IMR-90 (cell line): ENCODE measurements around the gene PXK. TPM values are rescaled to one million over a fixed set of nuclear protein-coding genes. Genes with fewer than 3 reads are reported as not detected.
A peak's percentile ranks its signal among the peaks of the same experiment; 100 is the strongest.

ENCODE experiments used
- ATAC-seq: fragments of 200-7000 bp; cut with Tn5 transposase; 2 replicates; pipeline ENCODE4 v1.9.1; 2020; ENCODE audit warnings: low read depth, mild to moderate bottlenecking, moderate library complexity
- BruUV-seq: library from RNA; stranded (reverse); fragments of 400-500 nt; replicated peaks from 2 replicates; lab custom pipeline; 2021; lab: Mats Ljungman, UMichigan
- CTCF ChIA-PET: fragments of 300-600 bp; formaldehyde crosslinking; extraction: SDS; loops from one replicate; lab custom pipeline; 2021; ENCODE audit warnings: antibody characterized with exemption; lab: Yijun Ruan, JAX
- POLR2A ChIA-PET: fragments of 300-600 bp; sonication (Branson Sonifier 250); formaldehyde crosslinking; loops from one replicate; lab custom pipeline; 2022; ENCODE audit warnings: antibody characterized with exemption; ENCODE audit not compliant: unreplicated experiment; lab: Charles Lee
- DNase-seq: peaks from one replicate; pipeline ENCODE4 v3.0.0; 2013
- H2AFZ ChIP-seq: replicated peaks from 2 replicates; pipeline ENCODE3; 2013; ENCODE audit warnings: low read length, mild to moderate bottlenecking; ENCODE audit not compliant: poor library complexity
- H2AK5ac ChIP-seq: 2 replicates; pipeline ENCODE4 v1.6.1; 2013; ENCODE audit warnings: low read depth, low read length, inconsistent platforms
- H2AK9ac ChIP-seq: replicated peaks from 2 replicates; pipeline ENCODE3; 2013; ENCODE audit warnings: mild to moderate bottlenecking, low read depth, low read length, moderate library complexity; ENCODE audit not compliant: poor library complexity
- H2BK120ac ChIP-seq: 2 replicates; pipeline ENCODE4 v1.6.1; 2013; ENCODE audit warnings: low read depth, low read length, inconsistent platforms
- H2BK15ac ChIP-seq: 3 replicates; pipeline ENCODE4 v1.6.1; 2013; ENCODE audit warnings: low read depth, low read length, inconsistent platforms
- H2BK20ac ChIP-seq: 2 replicates; pipeline ENCODE4 v1.6.1; 2013; ENCODE audit warnings: low read depth, mild to moderate bottlenecking, inconsistent platforms, low read length, moderate library complexity
- H2BK5ac ChIP-seq: 2 replicates; pipeline ENCODE4 v1.6.1; 2013; ENCODE audit warnings: mild to moderate bottlenecking, low read depth, low read length, inconsistent platforms; ENCODE audit not compliant: poor library complexity, severe bottlenecking
- H3K14ac ChIP-seq: replicated peaks from 2 replicates; pipeline ENCODE4 v1.6.1; 2013; ENCODE audit warnings: low read depth, low read length, inconsistent platforms
- H3K18ac ChIP-seq: 2 replicates; pipeline ENCODE4 v1.6.1; 2013; ENCODE audit warnings: low read depth, low read length, control low read depth
- H3K23ac ChIP-seq: 2 replicates; pipeline ENCODE4 v1.6.1; 2013; ENCODE audit warnings: low read depth, low read length, inconsistent platforms
- H3K27ac ChIP-seq: 2 replicates; pipeline ENCODE4 v1.5.1; 2013; ENCODE audit warnings: mild to moderate bottlenecking, control low read depth, low read length; ENCODE audit not compliant: insufficient read depth
- H3K27me3 ChIP-seq: 2 replicates; pipeline ENCODE4 v1.6.1; 2013; ENCODE audit warnings: low read length; ENCODE audit not compliant: control insufficient read depth, insufficient read depth
- H3K36me3 ChIP-seq: 2 replicates; pipeline ENCODE4 v1.6.1; 2013; ENCODE audit warnings: low read length, mixed read lengths; ENCODE audit not compliant: control insufficient read depth, insufficient read depth
- H3K4ac ChIP-seq: 2 replicates; pipeline ENCODE4 v1.6.1; 2013; ENCODE audit warnings: low read depth, low read length, inconsistent platforms
- H3K4me1 ChIP-seq: 2 replicates; pipeline ENCODE4 v1.6.1; 2013; ENCODE audit warnings: low read length, mixed read lengths; ENCODE audit not compliant: control insufficient read depth, insufficient read depth
- H3K4me2 ChIP-seq: 2 replicates; pipeline ENCODE4 v1.6.1; 2013; ENCODE audit warnings: low read depth, mild to moderate bottlenecking, control low read depth, low read length, moderate library complexity
- H3K4me3 ChIP-seq: 2 replicates; pipeline ENCODE4 v1.5.1; 2013; ENCODE audit warnings: low read depth, mild to moderate bottlenecking, control low read depth, low read length, moderate library complexity; ENCODE audit not compliant: insufficient read depth
- H3K56ac ChIP-seq: 2 replicates; pipeline ENCODE4 v1.6.1; 2013; ENCODE audit warnings: low read length, inconsistent platforms; ENCODE audit not compliant: insufficient read depth; ENCODE audit errors: extremely low read depth
- H3K79me1 ChIP-seq, 2 experiments: 2 replicates each; pipeline ENCODE4 v1.6.1; 2013; ENCODE audit warnings: low read length in 2 of 2, inconsistent platforms in 1 of 2, low read depth in 1 of 2
- H3K9ac ChIP-seq: 2 replicates; pipeline ENCODE4 v1.6.1; 2013; ENCODE audit warnings: low read depth, low read length, control low read depth
- H3K9me1 ChIP-seq: 2 replicates; pipeline ENCODE4 v1.6.1; 2013; ENCODE audit warnings: low read length, inconsistent platforms; ENCODE audit not compliant: insufficient read depth
- H3K9me3 ChIP-seq: 2 replicates; pipeline ENCODE4 v1.6.1; 2013; ENCODE audit warnings: low read length; ENCODE audit not compliant: control insufficient read depth, insufficient read depth
- H4K20me1 ChIP-seq: 2 replicates; pipeline ENCODE4 v1.6.1; 2013; ENCODE audit warnings: low read length, inconsistent platforms; ENCODE audit not compliant: insufficient read depth
- H4K5ac ChIP-seq: 2 replicates; pipeline ENCODE4 v1.6.1; 2013; ENCODE audit warnings: mild to moderate bottlenecking, low read depth, low read length, control low read depth
- H4K8ac ChIP-seq, 2 experiments: 2 replicates each; pipeline ENCODE4 v1.6.1; 2013; ENCODE audit warnings: low read depth in 2 of 2, low read length in 2 of 2, control low read depth in 1 of 2, inconsistent platforms in 1 of 2
- H4K91ac ChIP-seq: 2 replicates; pipeline ENCODE4 v1.6.1; 2013; ENCODE audit warnings: low read depth, low read length, inconsistent platforms; ENCODE audit not compliant: insufficient read depth
- BHLHE40 ChIP-seq: fragments of 150-350 bp; IDR thresholded peaks from 2 replicates; pipeline ENCODE4 v1.6.1; 2016; ENCODE audit warnings: mild to moderate bottlenecking, low read depth, low read length
- CEBPB ChIP-seq: IDR thresholded peaks from 2 replicates; pipeline ENCODE4 v1.6.1; 2012; ENCODE audit warnings: low read depth, low read length, improper control_type of control experiment
- CHD1 ChIP-seq: IDR thresholded peaks from 2 replicates; pipeline ENCODE4 v1.6.1; 2012; ENCODE audit warnings: low read depth, low read length, improper control_type of control experiment
- FOS ChIP-seq: fragments of 150-350 bp; IDR thresholded peaks from 2 replicates; pipeline ENCODE4 v1.6.1; 2016; ENCODE audit warnings: low read depth, low read length
- MAFK ChIP-seq: IDR thresholded peaks from 2 replicates; pipeline ENCODE4 v1.6.1; 2012; ENCODE audit warnings: low read depth, low read length, improper control_type of control experiment
- MAZ ChIP-seq: IDR thresholded peaks from 2 replicates; pipeline ENCODE4 v1.6.1; 2012; ENCODE audit warnings: low read depth, mild to moderate bottlenecking, low read length, improper control_type of control experiment, moderate library complexity, borderline replicate concordance
- MXI1 ChIP-seq: IDR thresholded peaks from 2 replicates; pipeline ENCODE4 v1.6.1; 2012; ENCODE audit warnings: low read depth, mild to moderate bottlenecking, low read length, moderate library complexity, borderline replicate concordance
- NFE2L2 ChIP-seq: fragments of 150-350 bp; IDR thresholded peaks from 2 replicates; pipeline ENCODE4 v1.6.1; 2016; ENCODE audit warnings: low read depth, mild to moderate bottlenecking, low read length
- POLR2A ChIP-seq: IDR thresholded peaks from 2 replicates; pipeline ENCODE4 v1.6.1; 2012; ENCODE audit warnings: mild to moderate bottlenecking, low read depth, low read length
- RAD21 ChIP-seq: IDR thresholded peaks from 2 replicates; pipeline ENCODE4 v1.6.1; 2012; ENCODE audit warnings: low read length, improper control_type of control experiment
- RFX5 ChIP-seq: IDR thresholded peaks from 2 replicates; pipeline ENCODE4 v1.8.0; 2012; ENCODE audit warnings: low read depth, mild to moderate bottlenecking, low read length, moderate library complexity
- SMC3 ChIP-seq: fragments of 150-350 bp; IDR thresholded peaks from 2 replicates; pipeline ENCODE4 v1.6.1; 2016; ENCODE audit warnings: low read depth, mild to moderate bottlenecking, antibody characterized with exemption, low read length, moderate library complexity
- WGBS, 2 experiments: methylation state at CpG; one replicate each; pipeline versions ENCODE4 v1.1.5 to v1.1.7; 2013; ENCODE audit warnings: missing lambda C conversion rate in 2 of 2; ENCODE audit not compliant: insufficient read length in 1 of 2; ENCODE audit errors: extremely low coverage in 2 of 2; 5-methylcytosine and 5-hydroxymethylcytosine counted together
- dilution Hi-C: fragments of 300-500 bp; cut with HindIII; formaldehyde crosslinking; loops from one replicate; pipeline ENCODE4 v1.14.3; 2018; ENCODE audit warnings: low sequenced_read_pairs; ENCODE audit not compliant: unreplicated experiment
- in situ Hi-C: fragments of 300-500 bp; cut with MboI; formaldehyde crosslinking; loops from 3 replicates; pipeline ENCODE4 v1.14.3; 2019; ENCODE audit warnings: low sequenced_read_pairs, inconsistent platforms, mixed read lengths
- intact Hi-C: fragments of 100-400 bp; cut with micrococcal nuclease; formaldehyde crosslinking; loops from 2 replicates; pipeline ENCODE4 v1.10.0; 2022
- polyA plus RNA-seq, 3 experiments: library from polyadenylated mRNA; depleted of rRNA; stranded (reverse); fragments of >200 nt; gene quantifications; 2 replicates each; pipeline ENCODE4 v1.2.3, GENCODE V29; 2012; ENCODE audit warnings: low replicate concordance in 1 of 3
- total RNA-seq: library from RNA; depleted of rRNA; stranded (reverse); fragments of >200 nt; gene quantifications from 2 replicates; pipeline ENCODE4 v1.2.3, GENCODE V29; 2012
- TF ChIP-seq, protein P1 (sequence below): fragments of 150-350 bp; IDR thresholded peaks from 2 replicates; pipeline ENCODE4 v1.6.1; 2016; ENCODE audit warnings: low read depth, mild to moderate bottlenecking, low read length, moderate library complexity, borderline replicate concordance
- TF ChIP-seq, protein P2 (sequence below): conservative IDR thresholded peaks from 2 replicates; pipeline ENCODE4 v1.5.1; 2012; ENCODE audit warnings: mild to moderate bottlenecking, low read depth, low read length, improper control_type of control experiment
- TF ChIP-seq, protein P3 (sequence below): fragments of 150-350 bp; IDR thresholded peaks from 2 replicates; pipeline ENCODE4 v1.6.1; 2017; ENCODE audit warnings: mild to moderate bottlenecking, antibody characterized with exemption, low read length, low read depth

PXK gene
- total and polyA plus RNA-seq, 2 of the 4 experiments (the other 2 are of a cell fraction) = 14.3 to 17.7 TPM

DNA sequence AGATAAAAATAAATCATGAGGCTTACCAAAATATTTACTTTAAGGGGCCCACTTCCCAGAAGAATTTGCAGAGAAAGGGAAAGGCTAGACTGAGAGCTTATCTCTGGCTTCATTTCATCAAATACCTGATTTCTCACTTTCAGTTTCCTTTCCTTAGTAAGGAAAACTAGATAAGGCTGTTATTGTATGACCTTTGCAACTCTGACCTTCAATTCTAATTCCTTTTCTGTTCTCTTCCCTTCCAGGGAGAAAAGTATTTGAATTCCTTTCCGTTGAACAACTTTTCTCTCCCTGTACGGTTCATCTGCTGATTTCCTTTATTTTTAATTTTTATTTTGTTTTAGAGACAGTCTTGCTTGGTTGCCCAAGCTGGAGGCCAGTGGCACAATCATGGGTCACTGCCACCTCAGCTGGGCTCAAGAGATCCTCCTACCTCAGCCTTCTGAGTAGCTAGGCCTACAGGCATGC lies 7.1 kb upstream of the PXK start:
- Histone ChIP-seq H3K23ac (0 out of 2 replicates have a peak overlapping the region, but pooled peaks have one; percentile 29), H3K9ac (peak overlapping the region; percentile 33), H4K20me1 (peaks cover 3% of the 10 kb centered on the region; the same call in 1 of the 2 replicates), H3K27me3 (no peaks in the 10 kb centered on the region), H2BK5ac (peak overlapping the region; percentile 79), H4K5ac (peak overlapping the region; percentile 93), H3K18ac (peak overlapping the region; percentile 92), H3K9me1 (peaks cover 9% of the 10 kb centered on the region), H3K9me3 (no peaks in the 10 kb centered on the region), H2AFZ (no peak overlapping the region), H2BK15ac (no peak overlapping the region; the same call in 2 of the 3 replicates), H2AK5ac (peak overlapping the region; percentile 66; the same call in 1 of the 2 replicates), H4K91ac (peak overlapping the region; percentile 32; the same call in 1 of the 2 replicates), H2BK120ac (peak overlapping the region; percentile 63), H3K14ac (no peak overlapping the region; the same call in 1 of the 2 replicates), H3K4ac (peak overlapping the region; percentile 90), H3K79me1 (peaks cover 0 to 10% of the 10 kb centered on the region in 2 experiments; a peak in 2 of 4 replicates), H3K4me1 (peaks cover 13% of the 10 kb centered on the region), H2BK20ac (peak overlapping the region; percentile 83; the same call in 1 of the 2 replicates), H3K4me3 (no peak overlapping the region), H4K8ac (peak overlapping the region; percentile 63 to 86; a peak in 2 of 4 replicates), H2AK9ac (no peak overlapping the region), H3K4me2 (peak overlapping the region; percentile 67), H3K27ac (peak overlapping the region; percentile 93), H3K56ac (no peak overlapping the region), H3K36me3 (0 out of 2 replicates have a peak, but pooled peaks cover 3% of the 10 kb centered on the region)
- peak; percentile 53 for ATAC-seq
- dilution Hi-C loops (no loop called here), in situ Hi-C loops (loop anchor here (5.0 to 10.0 kb wide), 3 partner anchors 169 to 299 kb away; partner anchors contain the start of gene KCTD6), intact Hi-C loops (no loop called here)
- ChIA-PET POLR2A (no interaction called here), CTCF (interaction anchor here (0.7 to 2.2 kb wide), 2 partner anchors 166 to 186 kb away, joined by 4 to 5 read pairs; partner anchors contain the start of gene KCTD6)
- BruUV-seq = no TSS peak
- no CpG with 5 or more reads among the region's 2 CpGs for WGBS, 2 experiments
- DNase-seq = peak; percentile 50
- TF ChIP-seq MAFK = no peak
- no peak for TF ChIP-seq MXI1
- TF ChIP-seq RAD21 = no peak
- no peak for TF ChIP-seq RFX5
- TF ChIP-seq FOS = no peak
- TF ChIP-seq, protein P1, sequence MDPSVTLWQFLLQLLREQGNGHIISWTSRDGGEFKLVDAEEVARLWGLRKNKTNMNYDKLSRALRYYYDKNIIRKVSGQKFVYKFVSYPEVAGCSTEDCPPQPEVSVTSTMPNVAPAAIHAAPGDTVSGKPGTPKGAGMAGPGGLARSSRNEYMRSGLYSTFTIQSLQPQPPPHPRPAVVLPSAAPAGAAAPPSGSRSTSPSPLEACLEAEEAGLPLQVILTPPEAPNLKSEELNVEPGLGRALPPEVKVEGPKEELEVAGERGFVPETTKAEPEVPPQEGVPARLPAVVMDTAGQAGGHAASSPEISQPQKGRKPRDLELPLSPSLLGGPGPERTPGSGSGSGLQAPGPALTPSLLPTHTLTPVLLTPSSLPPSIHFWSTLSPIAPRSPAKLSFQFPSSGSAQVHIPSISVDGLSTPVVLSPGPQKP = no peak
- TF ChIP-seq CEBPB = no peak
- TF ChIP-seq, protein P2, sequence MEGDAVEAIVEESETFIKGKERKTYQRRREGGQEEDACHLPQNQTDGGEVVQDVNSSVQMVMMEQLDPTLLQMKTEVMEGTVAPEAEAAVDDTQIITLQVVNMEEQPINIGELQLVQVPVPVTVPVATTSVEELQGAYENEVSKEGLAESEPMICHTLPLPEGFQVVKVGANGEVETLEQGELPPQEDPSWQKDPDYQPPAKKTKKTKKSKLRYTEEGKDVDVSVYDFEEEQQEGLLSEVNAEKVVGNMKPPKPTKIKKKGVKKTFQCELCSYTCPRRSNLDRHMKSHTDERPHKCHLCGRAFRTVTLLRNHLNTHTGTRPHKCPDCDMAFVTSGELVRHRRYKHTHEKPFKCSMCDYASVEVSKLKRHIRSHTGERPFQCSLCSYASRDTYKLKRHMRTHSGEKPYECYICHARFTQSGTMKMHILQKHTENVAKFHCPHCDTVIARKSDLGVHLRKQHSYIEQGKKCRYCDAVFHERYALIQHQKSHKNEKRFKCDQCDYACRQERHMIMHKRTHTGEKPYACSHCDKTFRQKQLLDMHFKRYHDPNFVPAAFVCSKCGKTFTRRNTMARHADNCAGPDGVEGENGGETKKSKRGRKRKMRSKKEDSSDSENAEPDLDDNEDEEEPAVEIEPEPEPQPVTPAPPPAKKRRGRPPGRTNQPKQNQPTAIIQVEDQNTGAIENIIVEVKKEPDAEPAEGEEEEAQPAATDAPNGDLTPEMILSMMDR = no peak
- no peak for TF ChIP-seq CHD1
- TF ChIP-seq, protein P3, sequence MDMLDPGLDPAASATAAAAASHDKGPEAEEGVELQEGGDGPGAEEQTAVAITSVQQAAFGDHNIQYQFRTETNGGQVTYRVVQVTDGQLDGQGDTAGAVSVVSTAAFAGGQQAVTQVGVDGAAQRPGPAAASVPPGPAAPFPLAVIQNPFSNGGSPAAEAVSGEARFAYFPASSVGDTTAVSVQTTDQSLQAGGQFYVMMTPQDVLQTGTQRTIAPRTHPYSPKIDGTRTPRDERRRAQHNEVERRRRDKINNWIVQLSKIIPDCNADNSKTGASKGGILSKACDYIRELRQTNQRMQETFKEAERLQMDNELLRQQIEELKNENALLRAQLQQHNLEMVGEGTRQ = no peak
- TF ChIP-seq SMC3 = no peak
- TF ChIP-seq MAZ = no peak
- TF ChIP-seq BHLHE40 = no peak
- TF ChIP-seq NFE2L2 = no peak
- no peak for TF ChIP-seq POLR2A
